ENCODE measurements around the gene KDR. TPM values are rescaled to one million over a fixed set of nuclear protein-coding genes. Genes with fewer than 3 reads are reported as not detected.

The KDR gene
- polyA plus RNA-seq, 1 donor from 2014 or later, result not detected

DNA sequence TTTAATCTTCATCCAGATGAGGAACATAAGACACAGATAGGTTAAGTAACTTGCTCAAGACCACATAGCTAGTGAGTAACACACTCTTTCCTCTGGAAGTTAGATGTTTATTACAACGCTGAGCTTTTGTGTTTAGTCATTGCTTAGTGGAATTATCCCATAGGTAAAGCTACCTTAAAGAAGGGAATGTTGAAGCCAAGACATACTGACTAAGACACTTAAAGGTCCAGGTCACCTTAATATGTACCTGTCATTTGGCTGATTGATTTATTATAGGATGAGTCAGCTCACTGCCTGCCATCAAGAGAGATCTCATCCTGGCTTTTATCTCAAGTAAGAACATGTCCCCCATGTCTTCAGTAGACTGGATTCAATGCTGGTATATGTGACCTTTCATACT is 53.4 kb downstream of the KDR start:
- H3K79me2 ChIP-seq (replicated peaks; ENCODE audit: insufficient read depth, low read length), result no peaks in the 10 kb centered on the region
- no peak overlapping the region for H3K27ac ChIP-seq (ENCODE audit: low read length)
- H3K27me3 ChIP-seq (ENCODE audit: insufficient read depth, low read depth, low read length), result no peaks in the 10 kb centered on the region
- H2AFZ ChIP-seq (ENCODE audit: low read depth, low read length), result no peak overlapping the region
- no peak overlapping the region for H3K4me2 ChIP-seq (ENCODE audit: low read length)
- no peaks in the 10 kb centered on the region for H3K36me3 ChIP-seq (ENCODE audit: insufficient read depth, low read length)
- TF ChIP-seq, protein P1, sequence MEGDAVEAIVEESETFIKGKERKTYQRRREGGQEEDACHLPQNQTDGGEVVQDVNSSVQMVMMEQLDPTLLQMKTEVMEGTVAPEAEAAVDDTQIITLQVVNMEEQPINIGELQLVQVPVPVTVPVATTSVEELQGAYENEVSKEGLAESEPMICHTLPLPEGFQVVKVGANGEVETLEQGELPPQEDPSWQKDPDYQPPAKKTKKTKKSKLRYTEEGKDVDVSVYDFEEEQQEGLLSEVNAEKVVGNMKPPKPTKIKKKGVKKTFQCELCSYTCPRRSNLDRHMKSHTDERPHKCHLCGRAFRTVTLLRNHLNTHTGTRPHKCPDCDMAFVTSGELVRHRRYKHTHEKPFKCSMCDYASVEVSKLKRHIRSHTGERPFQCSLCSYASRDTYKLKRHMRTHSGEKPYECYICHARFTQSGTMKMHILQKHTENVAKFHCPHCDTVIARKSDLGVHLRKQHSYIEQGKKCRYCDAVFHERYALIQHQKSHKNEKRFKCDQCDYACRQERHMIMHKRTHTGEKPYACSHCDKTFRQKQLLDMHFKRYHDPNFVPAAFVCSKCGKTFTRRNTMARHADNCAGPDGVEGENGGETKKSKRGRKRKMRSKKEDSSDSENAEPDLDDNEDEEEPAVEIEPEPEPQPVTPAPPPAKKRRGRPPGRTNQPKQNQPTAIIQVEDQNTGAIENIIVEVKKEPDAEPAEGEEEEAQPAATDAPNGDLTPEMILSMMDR (IDR thresholded peaks at IDR 0.05; ENCODE audit: poor library complexity, severe bottlenecking), result no peak
- TF ChIP-seq, protein P2, sequence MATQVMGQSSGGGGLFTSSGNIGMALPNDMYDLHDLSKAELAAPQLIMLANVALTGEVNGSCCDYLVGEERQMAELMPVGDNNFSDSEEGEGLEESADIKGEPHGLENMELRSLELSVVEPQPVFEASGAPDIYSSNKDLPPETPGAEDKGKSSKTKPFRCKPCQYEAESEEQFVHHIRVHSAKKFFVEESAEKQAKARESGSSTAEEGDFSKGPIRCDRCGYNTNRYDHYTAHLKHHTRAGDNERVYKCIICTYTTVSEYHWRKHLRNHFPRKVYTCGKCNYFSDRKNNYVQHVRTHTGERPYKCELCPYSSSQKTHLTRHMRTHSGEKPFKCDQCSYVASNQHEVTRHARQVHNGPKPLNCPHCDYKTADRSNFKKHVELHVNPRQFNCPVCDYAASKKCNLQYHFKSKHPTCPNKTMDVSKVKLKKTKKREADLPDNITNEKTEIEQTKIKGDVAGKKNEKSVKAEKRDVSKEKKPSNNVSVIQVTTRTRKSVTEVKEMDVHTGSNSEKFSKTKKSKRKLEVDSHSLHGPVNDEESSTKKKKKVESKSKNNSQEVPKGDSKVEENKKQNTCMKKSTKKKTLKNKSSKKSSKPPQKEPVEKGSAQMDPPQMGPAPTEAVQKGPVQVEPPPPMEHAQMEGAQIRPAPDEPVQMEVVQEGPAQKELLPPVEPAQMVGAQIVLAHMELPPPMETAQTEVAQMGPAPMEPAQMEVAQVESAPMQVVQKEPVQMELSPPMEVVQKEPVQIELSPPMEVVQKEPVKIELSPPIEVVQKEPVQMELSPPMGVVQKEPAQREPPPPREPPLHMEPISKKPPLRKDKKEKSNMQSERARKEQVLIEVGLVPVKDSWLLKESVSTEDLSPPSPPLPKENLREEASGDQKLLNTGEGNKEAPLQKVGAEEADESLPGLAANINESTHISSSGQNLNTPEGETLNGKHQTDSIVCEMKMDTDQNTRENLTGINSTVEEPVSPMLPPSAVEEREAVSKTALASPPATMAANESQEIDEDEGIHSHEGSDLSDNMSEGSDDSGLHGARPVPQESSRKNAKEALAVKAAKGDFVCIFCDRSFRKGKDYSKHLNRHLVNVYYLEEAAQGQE (IDR thresholded peaks at IDR 0.05; ENCODE audit: borderline replicate concordance), result no peak
- TF ChIP-seq RAD21 (conservative IDR thresholded peaks at IDR 0.05), result no peak
- no peak for TF ChIP-seq EP300 (conservative IDR thresholded peaks at IDR 0.05; ENCODE audit: poor library complexity, severe bottlenecking)
- no peak for TF ChIP-seq MXI1 (conservative IDR thresholded peaks at IDR 0.05; ENCODE audit: poor library complexity, severe bottlenecking)
- TF ChIP-seq SMC3 (conservative IDR thresholded peaks at IDR 0.05; ENCODE audit: poor library complexity), result no peak
- no peak for TF ChIP-seq TAF1 (IDR thresholded peaks at IDR 0.05; ENCODE audit: low read depth)
- TF ChIP-seq POLR2AphosphoS5 (IDR thresholded peaks at IDR 0.05), result no peak
- TF ChIP-seq EZH2 (IDR thresholded peaks at IDR 0.05; ENCODE audit: borderline replicate concordance, insufficient read depth, low read length, poor library complexity, severe bottlenecking), result no peak
- no peak overlapping the region for H3K4me3 ChIP-seq (ENCODE audit: low read length)
- H3K9me3 ChIP-seq (ENCODE audit: low read length), result no peaks in the 10 kb centered on the region
- no peaks in the 10 kb centered on the region for H4K20me1 ChIP-seq (ENCODE audit: insufficient read depth)
- H3K9ac ChIP-seq (ENCODE audit: low read length), result no peak overlapping the region
- no peaks in the 10 kb centered on the region for H3F3A ChIP-seq (ENCODE audit: insufficient read depth, low read length, poor library complexity, severe bottlenecking)
- no peaks in the 10 kb centered on the region for H3K9me2 ChIP-seq (ENCODE audit: insufficient read depth, low read length)

DNA sequence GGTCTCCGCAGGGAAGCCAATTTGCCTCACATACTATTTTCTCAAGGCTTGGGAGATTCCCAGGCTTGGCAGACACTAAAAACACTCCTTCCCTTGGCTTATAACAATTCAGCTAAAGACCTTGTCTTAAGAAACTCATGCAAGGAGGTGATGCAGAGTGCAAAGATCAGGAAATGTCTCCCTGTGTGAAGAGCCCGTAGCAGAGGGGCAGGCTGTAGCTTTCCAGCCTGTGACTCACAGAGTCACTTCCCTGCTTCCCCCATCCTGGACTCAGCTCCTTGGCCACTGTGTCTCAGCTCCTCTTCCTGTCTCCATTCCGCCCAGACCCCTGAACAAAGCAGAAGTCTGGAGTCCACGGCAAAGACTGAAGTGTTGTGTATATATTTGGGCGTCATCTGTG is 56.1 kb downstream of the KDR start:
- no peak for TF ChIP-seq RAD21 (conservative IDR thresholded peaks at IDR 0.05)
- TF ChIP-seq EZH2 (IDR thresholded peaks at IDR 0.05; ENCODE audit: borderline replicate concordance, insufficient read depth, low read length, poor library complexity, severe bottlenecking), result no peak
- TF ChIP-seq POLR2AphosphoS5 (IDR thresholded peaks at IDR 0.05), result no peak
- no peak for TF ChIP-seq TAF1 (IDR thresholded peaks at IDR 0.05; ENCODE audit: low read depth)
- TF ChIP-seq, protein P2 (IDR thresholded peaks at IDR 0.05; ENCODE audit: borderline replicate concordance), result no peak
- TF ChIP-seq, protein P1 (IDR thresholded peaks at IDR 0.05; ENCODE audit: poor library complexity, severe bottlenecking), result no peak
- no peak for TF ChIP-seq MXI1 (conservative IDR thresholded peaks at IDR 0.05; ENCODE audit: poor library complexity, severe bottlenecking)
- TF ChIP-seq EP300 (conservative IDR thresholded peaks at IDR 0.05; ENCODE audit: poor library complexity, severe bottlenecking), result no peak
- no peak for TF ChIP-seq SMC3 (conservative IDR thresholded peaks at IDR 0.05; ENCODE audit: poor library complexity)
- no peak overlapping the region for H3K4me2 ChIP-seq (ENCODE audit: low read length)
- no peaks in the 10 kb centered on the region for H3K9me2 ChIP-seq (ENCODE audit: insufficient read depth, low read length)
- no peaks in the 10 kb centered on the region for H3K9me3 ChIP-seq (ENCODE audit: low read length)
- no peak overlapping the region for H3K9ac ChIP-seq (ENCODE audit: low read length)
- H3F3A ChIP-seq (ENCODE audit: insufficient read depth, low read length, poor library complexity, severe bottlenecking), result no peaks in the 10 kb centered on the region
- no peak overlapping the region for H2AFZ ChIP-seq (ENCODE audit: low read depth, low read length)
- H3K27me3 ChIP-seq (ENCODE audit: insufficient read depth, low read depth, low read length), result no peaks in the 10 kb centered on the region
- H3K36me3 ChIP-seq (ENCODE audit: insufficient read depth, low read length), result no peaks in the 10 kb centered on the region
- H3K4me3 ChIP-seq (ENCODE audit: low read length), result no peak overlapping the region
- H4K20me1 ChIP-seq (ENCODE audit: insufficient read depth), result no peaks in the 10 kb centered on the region
- no peaks in the 10 kb centered on the region for H3K79me2 ChIP-seq (replicated peaks; ENCODE audit: insufficient read depth, low read length)
- H3K27ac ChIP-seq (ENCODE audit: low read length), result no peak overlapping the region

Measured in neural cell (in vitro differentiated cells).